GM18505 (cell line): ENCODE measurements around the gene PRODH2.
"Not testable (repeated sequence)": the region's sequence is repeated elsewhere in the genome, so short reads cannot be mapped to it uniquely, and the experiment has no call there.

Experiments
- ATAC-seq: cut with Tn5 transposase; IDR thresholded peaks from one replicate; pipeline ENCODE4 v1.9.1; 2021; ENCODE audit not compliant: unreplicated experiment
- POLR2A ChIP-seq: IDR thresholded peaks from 4 replicates; pipeline ENCODE4 v1.6.1; 2011; ENCODE audit warnings: borderline replicate concordance; ENCODE audit not compliant: insufficient read depth, insufficient read length; ENCODE audit errors: extremely low read depth

PRODH2 gene

GRCh38 chr19:35775298-35776101 is 37.1 kb downstream of the PRODH2 start, which contains the start of gene ARHGAP33:
TSS of gene ARHGAP33 (plus strand) at chr19:35775564. CDS start at chr19:35775659, 95 bp downstream.
- peak; percentile 85 for ATAC-seq
- no peak for TF ChIP-seq POLR2A

GRCh38 chr19:35775046-35775297 is 37.7 kb downstream of the PRODH2 start:
- no peak for ATAC-seq
- no peak for TF ChIP-seq POLR2A

- ATAC-seq: no peak
These were observed 38.2 kb downstream of the PRODH2 start for GRCh38 chr19:35774274-35775045.

GRCh38 chr19:35773020-35773806 is 39.4 kb downstream of the PRODH2 start:
- ATAC-seq: no peak
- TF ChIP-seq POLR2A: no peak

More at GRCh38 chr19:35774274-35775045, 38.2 kb downstream of the PRODH2 start:
- no peak for TF ChIP-seq POLR2A

- not testable (repeated sequence) for ATAC-seq
These were observed 40.3 kb downstream of the PRODH2 start for GRCh38 chr19:35772362-35772761.

- TF ChIP-seq POLR2A: no peak
- no peak for ATAC-seq
These were observed 44.6 kb downstream of the PRODH2 start for GRCh38 chr19:35768082-35768421.

GRCh38 chr19:35767288-35768081 is 45.2 kb downstream of the PRODH2 start:
- no peak for ATAC-seq
- TF ChIP-seq POLR2A: no peak

GRCh38 chr19:35766571-35767104 is 46.0 kb downstream of the PRODH2 start:
- no peak for ATAC-seq
- TF ChIP-seq POLR2A: no peak

GRCh38 chr19:35764432-35765315 is 48.0 kb downstream of the PRODH2 start:
- TF ChIP-seq POLR2A: no peak
- no peak for ATAC-seq

- no peak for ATAC-seq
- no peak for TF ChIP-seq POLR2A
These were observed 51.8 kb downstream of the PRODH2 start for GRCh38 chr19:35760711-35761349.

GRCh38 chr19:35759697-35760096 is 52.9 kb downstream of the PRODH2 start:
- ATAC-seq: no peak
- TF ChIP-seq POLR2A: no peak

GRCh38 chr19:35757749-35758608 is 54.7 kb downstream of the PRODH2 start, which contains the start of gene PROSER3:
TSS of gene PROSER3 (plus strand) at chr19:35758176. CDS start at chr19:35758216, 40 bp downstream.
- peak; percentile 69 for TF ChIP-seq POLR2A
- ATAC-seq: peak; percentile 91
